HL-60/S4 (cell line): ENCODE measurements around the gene NEB.
"Not testable (repeated sequence)": the region's sequence is repeated elsewhere in the genome, so short reads cannot be mapped to it uniquely, and the experiment has no call there.

Experiments used
- in situ Hi-C: fragments of 300-500 bp; cut with MboI; formaldehyde crosslinking; loops from 2 replicates; pipeline ENCODE4 v1.14.3; 2022; ENCODE audit warnings: low sequenced_read_pairs

The NEB gene

DNA sequence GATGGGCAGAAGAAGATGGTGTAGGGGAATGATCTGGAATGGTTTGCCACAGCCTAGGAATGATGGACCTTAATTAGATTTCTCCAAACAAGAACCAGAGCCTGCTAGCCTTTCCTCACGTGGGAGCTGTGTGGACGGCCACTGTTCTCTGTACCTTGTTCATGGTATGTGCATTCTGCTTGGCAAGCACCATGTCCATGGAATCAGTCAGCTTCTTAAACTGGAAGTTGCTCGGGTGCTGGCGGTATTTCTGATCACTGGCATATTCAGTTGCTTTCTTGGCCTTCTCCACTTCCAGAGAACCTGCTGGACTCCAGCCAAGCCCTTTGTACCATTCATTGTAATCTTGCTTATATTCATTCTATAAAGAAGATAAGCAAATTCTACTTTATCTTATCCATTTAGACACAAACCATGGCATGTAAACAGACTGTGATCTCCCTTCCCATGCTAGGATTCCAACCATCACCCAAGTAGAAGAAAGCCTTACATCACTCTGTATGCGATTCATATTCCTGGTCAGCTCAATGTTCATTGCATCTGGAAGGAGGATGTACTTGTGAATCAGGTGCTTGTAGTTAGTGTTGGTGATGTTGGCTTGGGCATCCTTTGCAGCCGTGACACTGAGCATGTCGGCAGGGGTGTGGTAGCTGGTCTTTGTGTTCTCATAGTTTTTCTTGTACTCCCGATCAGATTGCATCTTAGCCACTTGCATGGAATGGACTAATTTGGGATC, 78.4 kb downstream of the NEB start:
- in situ Hi-C loops = no loop called here

DNA sequence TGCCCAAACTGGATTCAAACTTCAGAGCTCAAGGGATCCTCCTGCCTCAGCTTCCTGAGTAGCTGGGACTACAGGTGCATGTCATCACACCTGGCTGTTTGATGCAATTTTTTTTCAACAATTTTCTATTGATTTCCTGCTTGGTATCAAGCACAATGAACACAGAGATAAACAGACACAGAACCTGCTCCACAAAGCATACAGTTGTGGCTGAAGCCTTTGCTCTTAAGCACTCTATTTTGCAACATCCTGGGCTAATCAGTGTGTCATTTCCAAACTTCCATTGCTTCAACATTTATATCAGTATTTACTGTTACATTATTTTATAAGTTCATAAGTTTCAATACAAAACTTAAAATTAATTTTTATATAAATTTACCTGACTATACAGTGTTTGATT, 79.4 kb downstream of the NEB start:
- in situ Hi-C loops = no loop called here

DNA sequence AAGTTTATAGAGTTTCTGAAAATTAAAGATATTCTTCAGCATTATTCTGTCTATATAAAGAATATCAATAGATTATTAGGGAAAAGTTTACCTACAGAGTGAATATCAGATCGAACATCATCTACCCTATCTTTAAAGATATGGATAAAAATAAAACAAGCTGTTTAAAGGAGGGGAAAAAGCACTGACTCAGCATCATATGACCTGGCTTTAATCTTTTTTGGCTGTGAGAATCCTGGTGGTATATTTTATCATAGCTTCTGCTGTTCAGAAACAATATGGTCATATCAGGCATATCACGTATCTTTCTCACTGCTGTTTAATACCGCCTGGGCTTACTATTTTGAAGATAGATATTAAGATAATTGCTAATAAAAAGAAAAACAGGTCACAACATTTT, 80.2 kb downstream of the NEB start:
- in situ Hi-C loops = no loop called here

DNA sequence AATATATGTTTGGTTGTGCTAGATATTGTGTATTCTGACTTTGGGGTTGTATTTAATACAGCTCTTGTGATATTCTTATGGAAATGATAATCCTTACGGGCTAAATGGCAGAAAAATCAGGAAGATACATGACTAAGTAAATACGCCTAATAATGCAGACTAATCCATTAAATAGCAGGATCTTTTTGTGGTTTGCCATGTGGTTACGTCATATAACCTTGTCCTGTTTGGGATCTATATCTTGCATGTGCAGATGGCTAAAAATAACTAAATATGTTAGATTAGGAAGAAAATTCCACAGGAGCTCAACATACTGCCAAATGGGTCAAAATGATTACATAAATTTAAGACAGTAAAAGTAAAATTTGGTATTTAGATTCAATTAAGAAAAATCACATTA, 83.0 kb downstream of the NEB start:
- in situ Hi-C loops = no loop called here

DNA sequence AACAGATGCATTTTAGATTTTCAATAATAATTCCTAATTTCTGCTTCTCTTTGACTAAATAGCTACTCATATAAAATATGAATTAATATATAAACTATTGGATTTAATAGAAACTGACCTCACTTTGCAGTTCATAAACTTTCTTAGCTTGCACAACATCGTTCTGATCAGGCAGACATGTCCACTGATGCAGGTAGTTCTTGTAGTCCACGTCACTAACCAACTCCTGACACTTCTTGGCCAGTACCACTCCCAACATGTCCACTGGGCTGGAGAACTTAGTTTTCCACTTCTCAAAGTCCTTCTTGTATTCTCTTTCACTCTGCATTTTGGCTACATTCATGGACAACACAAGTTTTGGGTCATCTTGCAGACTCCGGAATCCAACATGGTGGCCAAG, 83.8 kb downstream of the NEB start:
- in situ Hi-C loops = no loop called here

DNA sequence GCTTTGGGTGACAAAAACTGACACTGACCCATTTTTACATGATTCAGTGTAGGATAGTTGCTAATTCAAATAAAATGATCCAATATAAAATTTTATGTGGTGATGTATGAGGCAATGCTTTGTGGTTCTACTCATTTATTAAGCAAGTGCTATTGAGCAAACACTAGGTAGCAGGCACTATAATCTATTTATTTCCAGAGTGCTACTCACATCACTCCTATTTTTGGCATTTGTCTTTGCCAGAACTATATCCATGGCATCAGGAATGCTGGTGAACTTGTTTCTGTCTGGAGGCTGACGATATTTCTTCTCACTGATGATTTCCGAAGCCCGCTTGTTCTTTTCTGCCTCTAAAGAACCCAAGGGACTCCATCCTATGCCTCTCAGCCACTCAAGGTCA, 84.3 kb downstream of the NEB start:
- in situ Hi-C loops = no loop called here

DNA sequence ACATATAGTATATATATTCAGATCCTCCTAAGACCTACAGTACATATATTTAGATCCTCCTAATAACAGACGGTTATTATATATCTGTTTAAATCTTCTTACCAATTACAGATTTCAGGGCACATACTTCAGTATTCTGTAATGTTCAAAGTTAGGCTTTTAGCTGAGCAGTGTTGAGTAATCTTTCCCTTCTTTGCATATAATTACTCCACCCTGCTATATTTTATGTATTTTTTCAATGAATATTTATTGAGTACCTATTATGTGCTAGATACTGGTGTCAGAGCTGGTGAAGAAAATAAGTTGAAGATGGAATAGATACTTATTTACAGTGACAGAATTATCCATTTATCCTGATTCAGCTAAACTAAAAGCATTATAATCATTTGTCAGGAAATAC, 84.9 kb downstream of the NEB start:
- in situ Hi-C loops = no loop called here

DNA sequence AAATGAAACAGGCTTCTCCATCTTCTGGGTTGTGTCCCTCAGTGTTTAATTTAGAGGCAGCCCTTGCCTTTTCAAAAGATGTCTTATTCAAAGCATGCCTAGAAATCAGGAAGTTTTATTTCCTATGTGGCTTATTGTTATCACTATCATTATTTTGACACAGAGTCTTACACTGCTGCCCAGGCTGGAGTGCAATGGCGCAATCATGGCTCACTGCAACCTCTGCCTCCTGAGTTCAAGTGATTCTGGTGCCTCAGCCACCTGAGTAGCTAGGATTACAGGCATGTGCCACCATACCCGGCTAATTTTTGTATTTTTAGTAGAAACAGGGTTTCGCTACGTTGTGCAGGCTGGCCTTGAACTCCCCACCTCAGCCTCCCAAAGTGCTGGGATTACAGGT, 87.8 kb downstream of the NEB start:
- in situ Hi-C loops = not testable (repeated sequence)

DNA sequence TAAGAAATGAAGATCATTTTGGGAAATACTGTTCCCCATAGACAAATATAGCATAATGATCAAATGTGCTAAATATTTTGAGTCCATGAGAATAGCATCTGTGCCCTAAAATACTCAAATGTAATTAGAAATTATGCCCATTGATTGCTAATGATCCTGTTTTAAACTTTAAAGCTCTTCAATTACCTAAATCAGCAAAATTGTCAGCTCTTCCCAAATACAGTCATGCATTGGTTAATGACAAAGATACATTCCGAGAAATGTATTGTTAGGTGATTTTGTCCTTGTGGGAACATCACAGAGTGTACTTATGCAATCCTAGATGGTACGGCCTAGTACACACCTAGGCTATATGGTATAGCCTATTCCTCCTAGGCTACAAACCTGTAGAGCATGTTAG, 89.7 kb downstream of the NEB start:
- in situ Hi-C loops = no loop called here

DNA sequence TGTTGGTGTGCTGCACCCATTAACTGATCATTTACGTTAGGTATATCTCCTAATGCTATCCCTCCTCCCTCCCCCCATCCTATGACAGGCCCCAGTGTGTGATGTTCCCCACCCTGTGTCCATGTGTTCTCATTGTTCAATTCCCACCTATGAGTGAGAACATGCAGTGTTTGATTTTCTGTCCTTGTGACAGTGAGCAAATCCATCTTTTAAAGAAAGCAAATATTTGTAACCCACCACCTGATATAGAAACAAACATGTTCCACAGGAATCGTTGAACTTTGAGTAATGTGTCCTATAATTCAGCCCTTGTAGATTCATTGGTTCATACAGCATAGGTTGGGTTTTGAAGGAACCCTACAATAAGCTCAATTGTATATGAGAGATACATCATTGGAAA, 92.4 kb downstream of the NEB start:
- in situ Hi-C loops = not testable (repeated sequence)

DNA sequence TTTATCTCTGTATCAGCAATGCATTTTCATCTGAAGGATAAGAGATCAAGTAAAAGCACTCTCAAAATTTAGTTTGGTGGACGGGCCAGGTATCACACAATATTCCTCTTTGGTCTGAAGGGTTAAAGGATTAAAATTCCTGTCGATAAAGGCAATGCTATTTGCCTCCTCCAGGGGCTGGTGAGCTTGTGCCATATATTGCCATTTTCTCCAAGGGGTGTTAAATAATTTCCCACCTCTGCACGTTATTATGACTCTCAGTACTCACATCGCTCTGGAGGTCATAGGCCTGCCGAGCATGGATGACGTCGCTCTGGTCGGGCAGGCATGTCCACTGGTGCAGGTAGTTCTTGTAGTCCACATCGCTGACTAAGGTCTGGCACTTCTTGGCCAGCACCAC, 94.2 kb downstream of the NEB start:
- in situ Hi-C loops = no loop called here

DNA sequence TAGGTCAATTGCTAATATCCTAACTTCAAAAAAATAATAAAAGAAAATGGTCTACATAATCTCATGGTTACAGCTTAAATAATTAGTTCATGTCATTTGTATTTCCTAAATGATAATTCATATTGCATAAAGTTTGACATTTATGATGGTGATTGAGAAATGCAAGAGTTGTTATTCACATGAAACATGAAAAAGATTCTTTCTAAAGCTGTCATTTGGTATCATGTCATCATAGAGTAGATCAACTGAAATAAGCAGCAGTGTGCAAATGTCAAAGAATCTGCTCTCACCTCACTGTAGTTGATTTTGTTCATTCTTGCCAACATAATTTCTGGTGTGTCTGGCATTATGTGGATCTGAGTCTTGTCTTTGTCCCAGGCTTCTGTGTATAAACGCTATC, 95.3 kb downstream of the NEB start:
- in situ Hi-C loops = no loop called here

DNA sequence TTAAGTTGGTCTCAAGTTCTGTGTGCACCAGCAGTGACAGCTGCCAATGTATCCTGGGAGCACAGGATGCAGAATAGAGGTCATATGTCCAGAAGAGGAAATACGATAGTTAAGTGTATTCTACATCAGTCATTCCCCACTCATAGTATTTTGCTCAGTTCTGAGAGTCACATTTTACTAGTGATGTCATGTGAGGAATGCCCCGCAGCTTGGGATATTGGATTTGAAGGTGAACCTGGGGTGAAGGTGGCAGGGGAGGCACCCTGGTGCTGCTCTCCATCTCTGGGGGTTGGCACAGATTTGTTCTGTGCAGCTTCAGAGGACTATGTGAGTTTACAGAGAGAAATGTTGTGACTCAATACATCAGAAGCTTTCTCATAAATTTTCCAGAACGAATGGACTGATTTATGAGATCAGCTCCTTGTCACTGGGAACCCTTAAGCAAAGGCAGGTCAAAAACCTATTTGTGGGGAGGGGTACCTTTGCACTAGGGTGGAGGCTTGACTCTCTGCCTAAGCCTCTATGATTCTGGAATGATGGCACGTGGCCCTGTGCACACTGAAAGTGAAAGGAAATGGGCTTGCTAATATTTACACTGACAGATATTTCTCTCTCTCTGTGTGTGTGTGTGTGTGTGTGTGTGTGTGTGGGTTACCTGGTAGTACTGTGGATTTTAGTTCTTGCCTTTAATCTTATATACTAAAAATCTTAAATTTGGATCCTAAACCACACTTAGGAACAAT, 95.9 kb downstream of the NEB start:
- in situ Hi-C loops = no loop called here

DNA sequence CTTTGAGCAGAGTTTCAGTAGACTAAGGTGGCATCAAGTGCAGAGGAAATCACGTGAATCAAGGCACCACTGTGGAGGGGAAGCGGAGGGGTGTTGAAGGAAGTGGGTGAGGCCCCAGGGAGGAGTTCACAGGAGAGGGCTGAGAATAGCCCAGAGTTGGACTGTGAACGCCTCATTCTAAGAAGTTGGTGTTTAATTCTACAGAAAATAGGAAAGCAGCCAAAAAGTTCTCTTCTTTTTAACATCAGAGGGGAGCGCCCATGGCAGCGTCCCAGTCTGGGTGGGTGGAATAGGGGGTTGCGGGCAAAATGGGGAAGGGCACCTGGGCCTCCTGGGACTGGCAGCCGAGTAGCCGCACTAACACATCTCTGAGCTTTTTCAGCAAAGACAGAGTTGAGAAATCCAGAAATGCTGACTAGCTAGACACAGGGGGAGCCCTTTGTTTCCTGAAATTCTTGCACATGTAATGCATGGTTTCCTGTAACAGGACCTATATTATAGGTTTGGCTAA, 97.0 kb downstream of the NEB start:
- in situ Hi-C loops = no loop called here

DNA sequence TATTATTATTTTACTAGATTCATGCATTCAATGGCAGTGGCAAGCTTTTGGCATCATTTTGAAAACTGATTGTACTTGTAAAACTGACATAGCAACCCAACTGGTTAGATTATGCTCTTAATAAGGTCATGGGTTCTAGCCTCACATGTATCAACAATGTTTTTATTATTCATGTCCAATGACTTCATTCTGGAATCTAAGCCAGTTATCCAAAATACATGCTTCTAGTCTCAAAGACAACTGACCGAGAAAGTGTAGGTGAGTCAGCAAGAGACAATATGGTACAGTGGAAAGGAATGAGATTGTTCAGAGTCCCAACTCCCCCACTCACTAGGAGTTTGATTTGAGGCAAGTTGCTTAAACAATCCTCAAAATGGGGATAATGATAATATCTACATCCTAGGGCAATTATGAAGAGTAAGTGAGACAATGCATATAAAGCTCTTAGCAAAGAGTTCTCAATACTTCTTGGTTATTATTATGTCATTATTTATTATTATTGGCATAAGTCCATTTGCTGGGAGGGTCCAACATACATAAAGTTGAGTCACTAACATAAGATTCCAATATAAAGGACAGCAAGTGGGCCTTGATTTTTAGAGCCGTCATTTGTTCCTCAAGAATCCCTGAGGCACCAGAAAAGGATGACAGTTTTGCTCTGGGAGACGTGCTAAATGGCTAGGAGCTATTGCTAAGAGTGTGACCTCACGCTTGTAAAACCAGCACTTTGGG, 99.4 kb downstream of the NEB start:
- in situ Hi-C loops = no loop called here

DNA sequence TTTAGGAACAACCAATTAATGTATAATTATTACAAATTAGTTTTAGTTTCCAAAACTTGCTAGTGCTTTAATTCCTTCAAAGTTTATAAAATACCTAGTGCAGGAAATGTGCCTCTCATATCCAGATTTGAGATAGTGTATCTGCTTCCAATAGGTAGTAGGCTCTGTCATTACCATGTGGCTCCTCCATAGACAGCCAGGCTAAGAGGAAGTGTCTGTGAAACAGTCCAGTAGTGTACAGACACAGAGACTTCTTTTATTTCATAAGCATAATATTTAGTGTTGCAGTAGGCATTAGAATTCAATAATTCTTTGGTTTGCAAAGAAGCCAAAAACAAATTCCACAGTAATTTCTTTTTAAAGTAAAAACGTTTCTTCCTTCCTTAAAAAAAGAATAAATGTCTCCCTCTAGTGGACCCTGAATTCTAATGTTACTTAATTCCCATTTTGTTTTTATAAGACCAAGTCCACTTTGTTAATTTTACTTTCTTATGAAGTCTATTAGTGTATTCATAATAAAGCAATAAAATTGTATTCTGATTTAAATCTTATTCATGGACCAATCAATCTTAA, 101.2 kb downstream of the NEB start:
- in situ Hi-C loops = no loop called here

DNA sequence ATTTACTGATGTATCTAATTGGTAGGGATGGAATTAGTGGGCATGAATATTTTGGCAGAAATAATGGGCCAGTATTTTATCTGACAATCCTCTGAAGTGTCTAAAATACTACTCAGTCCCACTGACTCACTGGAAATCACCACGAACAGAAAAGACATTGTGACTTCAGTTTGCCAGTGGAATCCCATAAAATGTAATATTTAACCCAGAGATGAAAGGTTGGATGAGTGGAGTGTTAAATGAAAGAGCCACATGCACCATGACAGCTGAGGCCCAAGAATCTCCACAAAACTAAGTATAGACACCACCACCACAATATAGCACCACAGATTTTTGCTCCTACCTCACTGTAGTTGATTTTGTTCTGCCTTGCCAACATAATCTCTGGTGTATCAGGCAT, 103.9 kb downstream of the NEB start:
- in situ Hi-C loops = no loop called here

DNA sequence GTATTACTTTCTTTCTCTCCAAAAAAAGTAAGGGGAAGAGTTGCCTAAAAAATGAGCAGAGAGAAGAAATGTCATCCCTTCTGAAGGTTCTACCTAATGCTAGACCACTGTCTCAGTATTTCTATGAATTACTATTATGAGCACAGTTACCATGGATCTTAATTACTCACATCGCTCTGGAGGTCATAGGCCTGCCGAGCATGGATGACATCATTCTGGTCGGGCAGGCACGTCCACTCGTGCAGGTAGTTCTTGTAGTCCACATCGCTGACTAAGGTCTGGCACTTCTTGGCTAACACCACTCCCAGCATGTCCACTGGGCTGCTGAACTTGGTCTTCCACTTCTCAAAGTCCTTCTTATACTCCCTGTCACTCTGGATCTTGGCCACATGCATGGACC, 106.9 kb downstream of the NEB start:
- in situ Hi-C loops = no loop called here

DNA sequence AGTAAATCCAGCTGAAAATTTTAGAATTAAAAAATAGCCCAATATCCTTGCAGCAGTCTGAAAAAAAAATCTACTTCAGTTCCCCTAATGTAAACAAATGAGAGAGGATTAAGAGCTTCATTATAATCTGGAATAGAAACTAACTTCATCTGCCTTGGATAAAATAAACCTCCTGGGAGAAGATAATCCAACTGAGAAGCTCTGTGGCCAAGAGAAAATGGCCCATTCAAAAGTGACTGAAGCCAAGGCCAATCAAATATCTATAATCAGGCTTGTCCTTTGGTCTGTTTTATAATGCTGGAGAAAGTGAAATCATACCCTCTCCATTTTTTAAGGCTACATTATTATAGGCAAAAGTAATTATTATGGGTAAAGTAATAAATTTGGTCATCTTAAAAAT, 110.0 kb downstream of the NEB start:
- in situ Hi-C loops = no loop called here

DNA sequence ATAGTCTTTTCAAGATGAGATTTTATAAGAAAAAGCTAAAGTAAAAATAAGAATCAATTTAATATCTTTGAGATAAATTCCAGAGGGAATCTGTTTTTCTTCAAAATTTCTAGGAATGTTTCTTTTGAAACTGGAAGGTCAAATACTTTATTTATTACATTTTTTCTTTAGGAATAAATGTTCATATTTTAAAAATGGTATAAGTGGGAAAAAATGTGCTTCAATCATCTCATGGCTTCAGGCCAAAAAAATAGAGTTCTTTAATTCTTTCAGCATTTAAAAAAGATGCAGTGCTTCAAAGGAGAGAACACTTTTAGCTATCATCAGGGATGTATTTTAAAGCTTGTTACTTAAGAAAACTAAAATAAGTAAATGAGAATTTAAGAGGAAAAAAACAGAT, 110.6 kb downstream of the NEB start:
- in situ Hi-C loops = no loop called here

DNA sequence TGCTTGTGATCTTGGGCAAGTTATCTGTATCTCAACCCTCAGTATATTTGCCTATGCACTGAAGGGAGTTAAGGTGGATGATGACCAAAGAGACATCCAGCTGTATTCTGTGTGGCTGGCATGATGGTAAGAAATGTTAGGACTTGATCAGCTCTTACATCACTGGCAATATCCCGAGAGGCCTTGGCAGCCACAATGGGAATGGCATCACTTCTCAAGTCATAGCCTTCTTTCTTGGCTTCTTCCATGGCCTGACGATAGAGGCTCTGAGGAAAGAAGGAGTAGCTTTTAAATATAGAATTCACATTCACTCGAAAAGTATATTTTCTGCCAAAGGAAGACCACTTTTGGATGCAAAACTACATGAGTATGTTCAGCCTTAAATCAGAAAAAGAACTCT, 113.5 kb downstream of the NEB start:
- in situ Hi-C loops = no loop called here
